OCI-LY1 (cell line): Measurements from ENCODE around the gene CACUL1.

ENCODE experiments used
- CTCF ChIP-seq: fragments of 200-600 bp; sonication (generic), shearing (Covaris generic); IDR thresholded peaks from 2 replicates; pipeline ENCODE4 v1.5.1; 2017; ENCODE audit warnings: mild to moderate bottlenecking, antibody characterized with exemption, low read length, moderate library complexity, mixed read lengths
- EZH2 ChIP-seq: fragments of 200-600 bp; sonication (generic), shearing (Covaris generic); IDR thresholded peaks from 2 replicates; pipeline ENCODE4 v1.8.0; 2017; ENCODE audit warnings: borderline replicate concordance, mixed run types, mild to moderate bottlenecking, antibody characterized with exemption, low read length, moderate library complexity, mixed read lengths

- TF ChIP-seq CTCF (no peak), EZH2 (no peak)
Observed at GRCh38 chr10:118771976-118772375, 17.2 kb upstream of the CACUL1 start.
